Epithelial cell of alveolus of lung (primary cell): Measurements from ENCODE around the gene FGF11. TPM values are rescaled to one million over a fixed set of nuclear protein-coding genes. Genes with fewer than 3 reads are reported as not detected.

Experiments used
- total RNA-seq: library from RNA; depleted of rRNA; stranded (reverse); fragments of >200 nt; gene quantifications from 2 replicates; pipeline ENCODE4 v1.2.1, GENCODE V29; 2015

FGF11 gene
- 2.1 and 7.3 TPM in 2 replicates for total RNA-seq

GRCh38 chr17:7439462-7440112 lies at the start of gene FGF11:
TSS of gene FGF11 (plus strand) at chr17:7439512. CDS start at chr17:7439621, 109 bp downstream.

GRCh38 chr17:7394452-7395191 lies 44.7 kb upstream of the FGF11 start, which contains the start of gene PLSCR3:
TSS of gene PLSCR3 (minus strand) at chr17:7394525. CDS start at chr17:7394110, 415 bp downstream.

DNA sequence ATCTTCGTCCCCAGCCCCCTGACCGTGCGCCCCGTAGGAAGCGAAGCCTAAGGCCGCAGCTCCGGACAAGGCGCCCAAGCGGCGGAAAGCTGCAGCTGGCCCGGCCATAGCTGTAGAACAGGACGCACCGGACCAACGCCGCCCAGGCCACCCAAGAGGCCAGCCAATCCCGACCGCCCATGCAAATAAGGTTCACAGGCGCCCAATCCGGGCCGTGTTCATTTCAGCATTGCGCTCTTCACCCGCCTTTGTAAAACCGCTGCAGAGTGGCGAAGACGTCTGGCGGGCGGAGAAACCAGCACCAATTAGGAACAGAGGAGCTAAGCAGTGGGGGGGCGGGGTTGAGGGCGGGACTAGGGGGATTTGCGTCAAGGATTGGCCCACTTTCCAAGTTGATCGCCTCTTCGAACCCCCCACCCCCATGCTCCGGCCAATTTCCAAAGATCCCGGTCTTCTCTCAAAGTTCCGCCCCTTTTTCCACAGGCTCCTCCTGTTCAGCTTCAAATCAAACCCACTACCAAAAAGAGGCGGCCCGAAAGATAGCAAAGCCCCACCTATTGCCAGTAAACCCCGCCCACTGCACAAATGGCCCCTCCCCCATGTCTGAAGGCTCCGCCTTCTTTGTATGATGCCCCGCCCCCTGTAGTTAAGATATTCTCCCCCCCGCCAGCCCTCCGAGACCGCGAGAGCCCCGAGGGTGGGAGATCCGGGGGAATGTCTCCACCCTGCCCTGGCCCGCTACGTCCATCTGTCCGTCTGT lies 35.2 kb upstream of the FGF11 start, which contains the start of gene TMEM256:
TSS of gene TMEM256 (minus strand) at position 121 of the 760 bp plus-strand sequence. CDS start at position 108, 13 bp downstream.

DNA sequence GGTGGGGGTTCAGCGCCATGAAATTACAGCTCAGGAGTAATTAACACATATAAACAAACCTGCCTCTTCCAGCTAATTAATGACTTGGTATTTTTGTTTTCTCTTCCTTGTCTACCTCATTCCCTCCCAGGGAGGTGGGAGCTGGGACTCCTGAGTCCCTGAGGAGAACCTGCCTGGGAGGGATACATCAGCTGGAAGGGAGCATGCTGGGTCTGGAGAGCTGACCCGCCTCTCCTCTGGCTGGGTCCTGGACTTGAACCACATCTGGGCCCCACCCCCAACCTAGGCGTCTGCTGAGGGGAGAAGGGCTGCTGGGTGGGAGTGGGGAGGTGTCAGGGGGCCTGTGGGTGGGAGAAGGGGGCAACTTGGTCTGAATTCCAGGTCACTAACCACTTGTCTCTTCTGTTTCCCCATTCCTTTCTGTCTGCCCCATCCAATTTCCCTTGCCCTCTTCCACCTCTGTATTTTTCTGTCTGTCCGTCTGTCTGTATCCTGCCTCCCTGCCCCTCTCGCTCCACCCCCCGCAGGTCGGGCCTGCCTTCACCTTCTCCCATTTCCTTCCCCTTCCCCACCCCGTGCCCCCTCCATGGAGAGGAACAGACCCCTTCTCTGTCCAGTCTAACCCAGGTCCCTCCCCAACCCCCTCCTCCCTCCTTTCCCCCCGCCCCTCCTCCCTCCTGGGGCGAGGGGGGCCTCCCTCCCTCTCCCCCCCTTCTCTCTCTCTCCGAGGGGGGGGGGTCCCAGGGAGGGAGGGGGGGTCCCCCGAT lies 31.6 kb upstream of the FGF11 start, which contains the start of gene NLGN2:
TSS of gene NLGN2 (plus strand) at position 361 of the 767 bp plus-strand sequence. CDS start 411 bp downstream, outside the sequence.

DNA sequence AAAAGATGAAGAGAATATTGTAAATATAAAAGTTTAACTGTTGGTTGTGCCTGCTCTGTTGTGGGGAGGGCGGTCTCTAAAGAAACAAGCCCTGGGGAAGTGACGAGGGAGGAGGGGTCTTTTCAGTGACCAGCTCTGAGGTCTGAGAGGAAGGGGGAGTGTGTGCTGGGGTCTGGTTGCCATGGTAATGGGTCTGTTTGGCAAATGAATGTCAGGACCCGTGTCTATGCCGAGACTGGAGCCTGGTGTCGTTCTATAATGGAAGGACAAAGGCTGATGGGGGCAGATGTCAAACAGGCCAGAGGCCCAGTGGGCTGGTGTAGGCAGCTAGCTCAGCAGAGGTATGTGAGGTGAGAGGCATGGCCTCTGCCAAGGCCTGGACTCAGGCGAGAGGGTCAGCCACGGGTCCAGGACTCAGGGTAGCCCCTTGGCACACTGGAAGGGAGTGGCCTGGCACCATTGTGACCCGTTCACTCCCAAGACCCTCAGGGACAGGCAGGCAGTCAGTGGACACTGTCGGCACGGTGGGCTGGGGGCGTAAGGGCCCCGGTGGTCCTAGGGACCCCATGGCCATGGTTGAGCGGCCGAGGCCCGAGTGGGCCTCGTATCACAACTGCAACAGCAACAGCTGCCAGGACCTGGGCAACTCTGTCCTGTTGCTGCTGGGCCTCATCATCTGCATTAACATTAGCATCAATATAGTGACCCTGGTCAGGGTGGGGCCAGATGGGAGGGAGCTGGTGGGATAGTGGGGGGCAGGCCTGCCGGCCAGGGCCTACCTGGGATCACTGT lies 19.3 kb upstream of the FGF11 start, which contains the start of gene SPEM1:
TSS of gene SPEM1 (plus strand) at position 506 of the 792 bp plus-strand sequence. CDS start at position 567, 61 bp downstream.

DNA sequence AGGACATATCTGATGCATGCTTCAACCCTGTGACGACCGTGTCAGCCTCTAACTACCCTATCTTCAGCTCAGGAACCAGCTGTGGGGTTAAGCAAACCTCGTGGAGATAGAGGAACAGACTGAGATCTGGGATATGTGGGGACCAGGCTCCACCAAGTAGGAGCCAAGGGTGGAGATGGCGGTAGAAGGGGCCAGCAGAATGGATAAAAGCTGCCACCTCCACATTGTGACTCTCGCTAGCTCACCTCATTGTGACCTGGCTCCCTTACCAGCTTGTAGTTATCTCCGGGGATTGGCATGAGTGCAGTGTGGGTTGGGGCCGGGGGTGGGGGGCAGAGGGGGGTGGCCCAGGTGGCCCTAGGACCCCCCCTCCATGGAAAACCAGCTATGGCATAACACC lies 14.0 kb upstream of the FGF11 start, which contains the start of gene SPEM2:
TSS of gene SPEM2 (plus strand) at position 301 of the 400 bp plus-strand sequence. CDS start at position 374, 73 bp downstream.

GRCh38 chr17:7428557-7428956 lies 10.8 kb upstream of the FGF11 start, which contains the start of gene SPEM3:
TSS of gene SPEM3 (plus strand) at chr17:7428857. CDS start at chr17:7428903, 46 bp downstream.

DNA sequence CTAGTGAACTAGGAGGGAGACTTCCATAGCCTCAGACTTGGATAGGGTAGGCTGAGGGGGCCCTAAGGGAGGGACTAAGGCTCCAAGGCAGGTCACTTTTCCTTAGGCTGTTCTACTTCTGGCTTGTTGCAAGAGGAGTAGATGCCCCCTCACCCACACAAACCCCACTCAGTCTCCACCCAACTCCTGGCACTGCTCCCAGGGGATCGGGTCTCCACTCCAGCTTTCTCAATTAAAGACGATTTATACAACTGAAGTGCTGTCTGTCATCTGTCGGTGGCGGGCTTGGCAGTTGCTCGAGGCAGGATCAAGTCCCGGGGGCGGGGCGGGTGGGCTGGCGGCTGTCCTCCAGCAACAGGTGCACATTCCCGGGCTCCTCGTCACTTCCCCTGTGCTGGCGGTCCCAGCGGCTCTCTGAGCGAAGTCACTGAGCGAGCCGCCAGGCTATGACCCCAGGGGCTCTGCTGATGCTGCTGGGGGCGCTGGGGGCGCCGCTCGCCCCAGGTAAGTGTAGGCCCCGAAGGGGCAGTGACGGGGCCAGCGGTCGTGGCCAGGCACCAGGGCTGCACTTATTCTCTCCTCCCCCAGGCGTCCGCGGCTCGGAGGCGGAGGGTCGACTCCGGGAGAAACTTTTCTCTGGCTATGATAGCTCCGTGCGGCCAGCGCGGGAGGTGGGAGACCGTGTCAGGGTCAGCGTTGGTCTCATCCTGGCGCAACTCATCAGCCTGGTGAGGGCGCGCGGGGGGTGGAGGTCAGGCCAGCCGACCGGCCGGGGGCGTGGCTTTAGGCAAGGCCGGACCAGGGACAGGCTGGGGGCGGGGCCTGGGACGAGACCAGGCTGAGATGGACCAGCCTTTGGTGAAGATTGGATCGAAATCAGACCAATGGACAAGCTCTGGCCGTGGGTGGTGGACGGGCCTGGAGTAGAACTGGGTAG lies 5.6 kb downstream of the FGF11 start, which contains the start of gene CHRNB1:
TSS of gene CHRNB1 (plus strand) at position 380 of the 937 bp plus-strand sequence. CDS start at position 447, 67 bp downstream.

DNA sequence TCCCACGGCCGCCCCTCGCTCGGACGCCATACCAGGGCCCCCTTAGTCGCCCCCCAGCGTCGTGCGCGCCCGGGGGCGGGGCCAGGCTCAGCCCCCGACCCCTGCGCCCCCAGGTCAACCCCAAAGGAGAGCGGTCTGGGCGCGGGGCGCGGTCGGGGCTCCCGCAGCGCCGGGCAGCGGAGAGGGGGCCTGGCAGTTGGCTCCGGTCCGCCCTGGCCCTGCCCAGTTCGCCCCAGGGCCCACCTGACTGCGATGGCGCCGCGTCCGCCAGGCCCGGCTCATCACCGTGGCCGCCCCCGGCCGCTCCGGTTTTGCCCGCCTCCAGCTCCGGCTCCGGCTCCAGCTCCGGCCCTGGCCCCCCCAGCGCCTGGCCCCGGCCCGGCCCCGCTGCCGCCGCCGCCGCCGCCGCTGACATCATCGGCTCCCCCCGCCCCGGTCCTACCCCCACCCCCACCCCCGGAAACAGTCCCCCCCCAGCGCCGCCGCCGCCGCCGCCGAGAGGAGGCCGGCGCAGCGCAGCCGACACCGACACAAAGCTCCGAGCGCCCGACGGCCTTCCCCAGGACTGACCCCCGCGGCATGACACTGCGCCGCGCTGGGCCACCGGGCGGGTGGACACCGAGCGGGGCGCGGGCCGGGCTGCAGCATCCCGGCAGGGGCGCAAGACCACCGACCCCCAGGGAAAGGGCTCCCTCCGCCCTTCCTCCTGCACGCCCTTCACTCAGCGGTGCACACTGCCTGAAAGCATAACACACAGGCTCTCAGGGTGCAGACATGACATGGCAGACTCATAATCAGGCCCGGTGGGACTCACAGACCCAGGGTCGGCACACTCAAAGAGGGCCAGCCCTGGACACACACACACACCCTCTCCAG lies 40.1 kb downstream of the FGF11 start, which contains the start of gene ZBTB4:
TSS of gene ZBTB4 (minus strand) at position 419 of the 876 bp plus-strand sequence. CDS start 12,830 bp downstream, outside the sequence.

GRCh38 chr17:7481275-7481674 lies 42.0 kb downstream of the FGF11 start, which contains the start of gene SLC35G6:
TSS of gene SLC35G6 (plus strand) at chr17:7481446. CDS start at chr17:7481517, 71 bp downstream.

DNA sequence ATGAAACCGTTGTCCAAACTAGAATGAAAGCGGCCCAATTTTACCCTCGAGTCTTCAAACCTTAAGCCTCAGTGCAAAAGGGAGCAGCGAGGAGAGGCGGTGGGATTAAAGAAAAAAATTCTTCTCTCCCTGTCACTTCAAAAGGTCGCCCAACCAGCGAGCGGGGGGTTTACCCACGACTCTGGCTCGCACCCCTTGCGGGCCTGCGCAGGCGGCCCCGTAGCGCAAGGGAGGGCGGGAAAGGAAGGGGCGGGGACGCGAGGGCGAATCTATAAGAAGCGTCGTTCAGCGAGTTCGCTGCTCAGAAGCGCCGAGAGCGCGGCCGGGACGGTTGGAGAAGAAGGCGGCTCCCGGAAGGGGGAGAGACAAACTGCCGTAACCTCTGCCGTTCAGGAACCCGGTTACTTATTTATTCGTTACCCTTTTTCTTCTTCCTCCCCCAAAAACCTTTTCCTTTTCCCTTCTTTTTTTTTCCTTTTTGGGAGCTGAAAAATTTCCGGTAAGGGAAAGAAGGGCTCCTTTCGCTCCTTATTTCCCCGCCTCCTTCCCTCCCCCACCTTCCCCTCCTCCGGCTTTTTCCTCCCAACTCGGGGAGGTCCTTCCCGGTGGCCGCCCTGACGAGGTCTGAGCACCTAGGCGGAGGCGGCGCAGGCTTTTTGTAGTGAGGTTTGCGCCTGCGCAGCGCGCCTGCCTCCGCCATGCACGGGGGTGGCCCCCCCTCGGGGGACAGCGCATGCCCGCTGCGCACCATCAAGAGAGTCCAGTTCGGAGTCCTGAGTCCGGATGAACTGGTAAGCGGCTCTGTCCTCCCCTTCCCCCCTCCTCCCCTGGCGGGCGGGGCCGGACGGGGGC lies 45.0 kb downstream of the FGF11 start, which contains the start of gene POLR2A:
TSS of gene POLR2A (plus strand) at position 300 of the 852 bp plus-strand sequence.

Other genes with a start within 250 kb of the FGF11 start
- 11.8 and 18.9 TPM in 2 replicates for gene DLG4, start 219.7 kb upstream of the FGF11 start, total RNA-seq
- gene ACADVL, start 219.6 kb upstream of the FGF11 start, total RNA-seq: 184 and 242 TPM in 2 replicates
- gene DVL2, start 205.0 kb upstream of the FGF11 start, total RNA-seq: 50.8 and 59.7 TPM in 2 replicates
- gene PHF23, start 200.1 kb upstream of the FGF11 start, total RNA-seq: 55.6 and 63.3 TPM in 2 replicates
- 310 and 533 TPM in 2 replicates for gene GABARAP, start 197.1 kb upstream of the FGF11 start, total RNA-seq
- gene CTDNEP1, start 187.8 kb upstream of the FGF11 start, total RNA-seq: 64.9 and 130 TPM in 2 replicates
- 34.9 and 40.0 TPM in 2 replicates for gene ELP5, start 187.3 kb upstream of the FGF11 start, total RNA-seq
- 1.8 and 23.0 TPM in 2 replicates for gene CLDN7, start 177.0 kb upstream of the FGF11 start, total RNA-seq
- gene SLC2A4, start 157.8 kb upstream of the FGF11 start, total RNA-seq: 0.13 and 0.96 TPM in 2 replicates
- 3.9 TPM in 1 of 2 replicates, not detected in the other for gene YBX2, start 144.9 kb upstream of the FGF11 start, total RNA-seq
- 167 and 647 TPM in 2 replicates for gene EIF5A, start 131.9 kb upstream of the FGF11 start, total RNA-seq
- 36.5 and 37.0 TPM in 2 replicates for gene GPS2, start 124.2 kb upstream of the FGF11 start, total RNA-seq
- 7.5 and 10.5 TPM in 2 replicates for gene NEURL4, start 110.2 kb upstream of the FGF11 start, total RNA-seq
- 1.5 and 2.7 TPM in 2 replicates for gene ACAP1, start 103.0 kb upstream of the FGF11 start, total RNA-seq
- gene KCTD11, start 87.3 kb upstream of the FGF11 start, total RNA-seq: 11.4 and 17.8 TPM in 2 replicates
- gene TMEM95, start 84.4 kb upstream of the FGF11 start, total RNA-seq: 0.13 TPM in 1 of 2 replicates, not detected in the other
- 0.65 and 2.2 TPM in 2 replicates for gene TNK1, start 58.4 kb upstream of the FGF11 start, total RNA-seq
- gene PLSCR3, start 45.0 kb upstream of the FGF11 start, total RNA-seq: 60.1 and 62.8 TPM in 2 replicates
- 130 and 211 TPM in 2 replicates for gene TMEM256, start 35.4 kb upstream of the FGF11 start, total RNA-seq
- 18.5 and 38.1 TPM in 2 replicates for gene NLGN2, start 31.7 kb upstream of the FGF11 start, total RNA-seq
- gene SPEM1, start 19.2 kb upstream of the FGF11 start, total RNA-seq: not detected in 2 replicates
- gene SPEM2, start 13.9 kb upstream of the FGF11 start, total RNA-seq: not detected in 2 replicates
- gene SPEM3, start 10.7 kb upstream of the FGF11 start, total RNA-seq: not detected in 2 replicates
- 3.8 and 8.9 TPM in 2 replicates for gene TMEM102, start 4.1 kb upstream of the FGF11 start, total RNA-seq
- gene CHRNB1, start 5.5 kb downstream of the FGF11 start, total RNA-seq: 5.2 and 11.9 TPM in 2 replicates
- gene ZBTB4, start 40.1 kb downstream of the FGF11 start, total RNA-seq: 24.3 and 39.0 TPM in 2 replicates
- gene SLC35G6, start 41.9 kb downstream of the FGF11 start, total RNA-seq: not detected in 2 replicates
- gene POLR2A, start 44.9 kb downstream of the FGF11 start, total RNA-seq: 55.6 and 62.1 TPM in 2 replicates
- 16.0 and 20.4 TPM in 2 replicates for gene TNFSF12, start 109.5 kb downstream of the FGF11 start, total RNA-seq
- gene TNFSF13, start 119.2 kb downstream of the FGF11 start, total RNA-seq: 4.1 and 4.9 TPM in 2 replicates
- 62.5 and 73.4 TPM in 2 replicates for gene SENP3, start 122.4 kb downstream of the FGF11 start, total RNA-seq
- gene CD68, start 140.1 kb downstream of the FGF11 start, total RNA-seq: 37.4 and 40.5 TPM in 2 replicates
- gene MPDU1, start 144.3 kb downstream of the FGF11 start, total RNA-seq: 202 and 249 TPM in 2 replicates
- 0.52 and 2.8 TPM in 2 replicates for gene SOX15, start 150.6 kb downstream of the FGF11 start, total RNA-seq
- 24.8 and 37.5 TPM in 2 replicates for gene FXR2, start 175.4 kb downstream of the FGF11 start, total RNA-seq
- 26.6 and 100 TPM in 2 replicates for gene SAT2, start 188.3 kb downstream of the FGF11 start, total RNA-seq
- gene SHBG, start 190.6 kb downstream of the FGF11 start, total RNA-seq: 0.26 and 1.4 TPM in 2 replicates
- gene ATP1B2, start 211.4 kb downstream of the FGF11 start, total RNA-seq: 1.0 TPM in 1 of 2 replicates, not detected in the other
- gene TP53, start 248.0 kb downstream of the FGF11 start, total RNA-seq: 55.3 and 73.2 TPM in 2 replicates
- 6.7 and 14.0 TPM in 2 replicates for gene WRAP53, start 249.0 kb downstream of the FGF11 start, total RNA-seq